PC-3 (cell line): ENCODE measurements around the gene SEMA3F. TPM values are rescaled to one million over a fixed set of nuclear protein-coding genes. Genes with fewer than 3 reads are reported as not detected.

Experiments
- ATAC-seq: fragments of 200-7000 bp; cut with Tn5 transposase; 2 replicates; pipeline ENCODE4 v1.9.1; 2020; ENCODE audit warnings: mild to moderate bottlenecking, moderate library complexity
- BruUV-seq: library from RNA; stranded (reverse); fragments of 400-500 nt; replicated peaks from 2 replicates; lab custom pipeline; 2021; lab: Mats Ljungman, UMichigan
- CTCF ChIA-PET: fragments of 300-600 bp; sonication (Branson Sonifier 250); formaldehyde crosslinking; loops from one replicate; lab custom pipeline; 2022; ENCODE audit warnings: antibody characterized with exemption; lab: Charles Lee
- POLR2A ChIA-PET: fragments of 300-600 bp; sonication (Branson Sonifier 250); formaldehyde crosslinking; loops from one replicate; lab custom pipeline; 2022; ENCODE audit warnings: antibody characterized with exemption; ENCODE audit not compliant: unreplicated experiment; lab: Charles Lee
- DNase-seq: peaks from one replicate; pipeline ENCODE4 v3.0.0-alpha.2; 2015
- H2AFZ ChIP-seq: fragments of 300-600 bp; sonication (generic); 2 replicates; pipeline ENCODE4 v1.6.0; 2016; ENCODE audit warnings: antibody characterized with exemption, low read length
- H3F3A ChIP-seq: fragments of 300-600 bp; sonication (generic); one replicate; pipeline ENCODE4 v1.6.0; 2017; ENCODE audit warnings: antibody characterized with exemption, low read length, control low read depth, mild to moderate bottlenecking; ENCODE audit not compliant: unreplicated experiment
- H3K27ac ChIP-seq: fragments of 300-600 bp; sonication (generic); 2 replicates; pipeline ENCODE4 v1.5.1; 2016; ENCODE audit warnings: mild to moderate bottlenecking, low read length
- H3K27me3 ChIP-seq: fragments of 300-600 bp; sonication (generic); 2 replicates; pipeline ENCODE4 v1.6.1; 2016; ENCODE audit warnings: low read length, mixed read lengths
- H3K36me3 ChIP-seq: fragments of 300-600 bp; sonication (generic); 2 replicates; pipeline ENCODE4 v1.6.1; 2016; ENCODE audit warnings: low read depth, mixed run types, low read length, mixed read lengths
- H3K4me1 ChIP-seq: fragments of 300-600 bp; sonication (generic); 2 replicates; pipeline ENCODE4 v1.5.1; 2016; ENCODE audit warnings: low read length; ENCODE audit not compliant: insufficient read depth
- H3K4me2 ChIP-seq: fragments of 300-600 bp; sonication (generic); 2 replicates; pipeline ENCODE4 v1.6.0; 2016; ENCODE audit warnings: low read length
- H3K4me3 ChIP-seq: fragments of 300-600 bp; sonication (generic); 2 replicates; pipeline ENCODE4 v1.5.1; 2016; ENCODE audit warnings: mild to moderate bottlenecking, low read length, mixed read lengths
- H3K79me2 ChIP-seq: fragments of 300-600 bp; sonication (generic); 2 replicates; pipeline ENCODE4 v1.6.1; 2017; ENCODE audit warnings: low read length, mixed read lengths
- H3K9ac ChIP-seq: fragments of 300-600 bp; sonication (generic); 2 replicates; pipeline ENCODE4 v1.6.0; 2016; ENCODE audit warnings: mild to moderate bottlenecking, low read length
- H3K9me2 ChIP-seq: fragments of 300-600 bp; sonication (generic); replicated peaks from 2 replicates; pipeline ENCODE4 v1.6.1; 2016; ENCODE audit warnings: mixed run types, low read length, mixed read lengths
- H3K9me3 ChIP-seq: fragments of 300-600 bp; sonication (generic); 2 replicates; pipeline ENCODE4 v1.6.1; 2016; ENCODE audit warnings: low read length, mixed read lengths
- H4K20me1 ChIP-seq: fragments of 300-600 bp; sonication (generic); 2 replicates; pipeline ENCODE4 v1.6.1; 2016; ENCODE audit warnings: low read length, mixed read lengths
- EZH2 ChIP-seq: fragments of 300-600 bp; sonication (generic); IDR thresholded peaks from one replicate; pipeline ENCODE4 v1.6.1; 2017; ENCODE audit warnings: antibody characterized with exemption, mild to moderate bottlenecking, low read length; ENCODE audit not compliant: unreplicated experiment
- EZH2phosphoT487 ChIP-seq: fragments of 300-600 bp; sonication (generic); IDR thresholded peaks from 2 replicates; pipeline ENCODE4 v1.6.1; 2018; ENCODE audit warnings: mild to moderate bottlenecking, antibody characterized with exemption, low read length, borderline replicate concordance
- intact Hi-C: fragments of 100-400 bp; cut with micrococcal nuclease; formaldehyde crosslinking; loops from 2 replicates; pipeline ENCODE4 v1.9.0; 2023
- total RNA-seq: library from RNA; depleted of rRNA; stranded (reverse); fragments of >200 nt; gene quantifications from 2 replicates; pipeline ENCODE4 v1.2.3, GENCODE V29; 2014
- TF ChIP-seq, protein P1 (sequence below): fragments of 300-600 bp; sonication (generic); conservative IDR thresholded peaks from 2 replicates; pipeline ENCODE4 v1.5.1; 2017; ENCODE audit warnings: antibody characterized with exemption, low read depth, mild to moderate bottlenecking, low read length

Gene SEMA3F
- total RNA-seq, 1 experiment from 2014 or later, result 50.5 TPM

DNA sequence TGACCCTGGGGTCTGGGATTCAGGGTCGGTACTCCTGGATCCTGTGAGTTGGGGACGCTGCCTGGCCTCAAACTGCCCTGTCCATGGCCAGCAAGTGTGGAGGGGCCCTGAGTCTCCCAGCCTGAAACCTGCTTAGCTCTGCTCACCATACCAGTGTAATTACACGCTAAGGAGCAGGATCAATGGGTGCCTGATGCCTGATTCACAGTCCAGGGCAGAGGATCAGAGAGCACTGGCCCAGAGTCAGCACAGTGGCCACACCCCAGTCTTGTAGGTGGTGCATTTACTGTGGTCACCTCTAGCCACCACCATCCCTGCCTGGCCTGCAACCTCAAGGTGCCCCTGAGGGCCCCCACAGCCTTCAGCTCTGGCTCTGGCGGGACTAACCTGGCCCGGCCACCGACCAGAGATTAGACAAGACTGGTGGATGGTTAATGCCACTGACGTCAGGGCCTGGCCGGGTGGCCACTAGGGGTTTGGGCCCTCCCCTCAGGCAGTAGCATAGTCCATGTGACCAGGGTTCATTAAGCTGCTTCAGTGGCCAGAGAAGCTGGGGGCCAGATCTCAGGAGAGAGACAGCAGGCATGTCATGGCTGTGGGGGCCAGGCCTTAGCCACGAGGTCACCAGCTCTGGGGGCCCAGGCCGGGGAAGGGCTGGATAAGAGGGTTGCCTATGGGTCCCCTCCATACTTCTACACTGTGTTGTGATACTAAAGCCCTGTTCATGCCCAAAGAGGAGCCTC lies 46.6 kb downstream of the SEMA3F start:
- intact Hi-C loops, result no loop called here
- ATAC-seq, result peak; percentile 27; the same call in 1 of the 2 replicates
- Histone ChIP-seq H3K4me1 (no peaks in the 10 kb centered on the region), H3F3A (no peaks in the 10 kb centered on the region), H3K4me3 (no peak overlapping the region), H3K27me3 (0 out of 2 replicates have a peak, but pooled peaks cover 10% of the 10 kb centered on the region), H2AFZ (no peak overlapping the region), H4K20me1 (no peaks in the 10 kb centered on the region), H3K36me3 (no peaks in the 10 kb centered on the region), H3K27ac (no peak overlapping the region), H3K9me2 (no peaks in the 10 kb centered on the region), H3K79me2 (no peaks in the 10 kb centered on the region), H3K9ac (no peak overlapping the region), H3K4me2 (no peak overlapping the region), H3K9me3 (no peaks in the 10 kb centered on the region)
- POLR2A ChIA-PET, result no interaction called here
- TF ChIP-seq EZH2phosphoT487 (no peak), EZH2 (no peak)
- TF ChIP-seq, protein P1, sequence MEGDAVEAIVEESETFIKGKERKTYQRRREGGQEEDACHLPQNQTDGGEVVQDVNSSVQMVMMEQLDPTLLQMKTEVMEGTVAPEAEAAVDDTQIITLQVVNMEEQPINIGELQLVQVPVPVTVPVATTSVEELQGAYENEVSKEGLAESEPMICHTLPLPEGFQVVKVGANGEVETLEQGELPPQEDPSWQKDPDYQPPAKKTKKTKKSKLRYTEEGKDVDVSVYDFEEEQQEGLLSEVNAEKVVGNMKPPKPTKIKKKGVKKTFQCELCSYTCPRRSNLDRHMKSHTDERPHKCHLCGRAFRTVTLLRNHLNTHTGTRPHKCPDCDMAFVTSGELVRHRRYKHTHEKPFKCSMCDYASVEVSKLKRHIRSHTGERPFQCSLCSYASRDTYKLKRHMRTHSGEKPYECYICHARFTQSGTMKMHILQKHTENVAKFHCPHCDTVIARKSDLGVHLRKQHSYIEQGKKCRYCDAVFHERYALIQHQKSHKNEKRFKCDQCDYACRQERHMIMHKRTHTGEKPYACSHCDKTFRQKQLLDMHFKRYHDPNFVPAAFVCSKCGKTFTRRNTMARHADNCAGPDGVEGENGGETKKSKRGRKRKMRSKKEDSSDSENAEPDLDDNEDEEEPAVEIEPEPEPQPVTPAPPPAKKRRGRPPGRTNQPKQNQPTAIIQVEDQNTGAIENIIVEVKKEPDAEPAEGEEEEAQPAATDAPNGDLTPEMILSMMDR, result no peak
- CTCF ChIA-PET, result no interaction called here
- DNase-seq, result no peak
- BruUV-seq, result no TSS peak

DNA sequence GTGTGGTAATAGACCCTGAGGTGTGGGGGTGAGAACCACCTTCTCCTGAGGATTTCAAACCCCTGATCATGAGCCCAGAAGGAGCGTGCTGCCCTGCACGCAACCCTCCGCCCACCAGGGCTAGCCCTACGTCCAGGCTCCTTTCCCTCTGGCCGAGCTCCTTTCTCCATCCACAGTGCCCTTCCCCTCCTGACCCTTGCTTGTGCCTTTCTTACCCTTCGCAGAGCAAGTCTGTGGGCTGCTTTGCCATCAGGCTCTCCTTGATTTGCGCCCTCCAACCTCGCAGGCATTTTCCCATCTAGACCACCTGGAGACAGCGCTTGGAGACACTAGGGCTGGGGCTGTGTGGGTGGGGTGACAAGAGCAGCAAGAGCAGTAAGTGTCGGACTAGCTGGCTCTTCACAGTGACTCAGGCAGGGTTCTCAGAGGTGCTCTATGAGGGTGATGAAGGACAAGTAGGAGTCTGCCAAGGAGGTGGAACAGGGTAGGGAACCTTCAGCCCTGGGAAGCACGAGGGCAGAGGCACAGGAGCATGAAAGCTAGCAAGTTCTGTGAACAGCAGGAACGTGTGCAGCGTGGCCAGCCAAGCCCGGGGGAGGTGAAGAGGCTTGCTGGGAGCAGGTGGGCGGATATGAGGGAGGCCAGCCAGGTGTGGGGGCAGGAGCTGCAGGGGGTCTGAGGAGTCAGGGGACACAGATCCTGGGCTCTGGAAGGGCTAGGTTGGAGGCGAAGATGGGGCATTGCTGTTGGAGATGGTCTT lies 47.4 kb downstream of the SEMA3F start:
- Histone ChIP-seq H3K27ac (no peak overlapping the region), H3K4me3 (no peak overlapping the region), H3K27me3 (0 out of 2 replicates have a peak, but pooled peaks cover 10% of the 10 kb centered on the region), H3K36me3 (no peaks in the 10 kb centered on the region), H3K9me3 (no peaks in the 10 kb centered on the region), H2AFZ (no peak overlapping the region), H3K9me2 (no peaks in the 10 kb centered on the region), H3K4me1 (no peaks in the 10 kb centered on the region), H3K9ac (no peak overlapping the region), H4K20me1 (no peaks in the 10 kb centered on the region), H3F3A (no peaks in the 10 kb centered on the region), H3K79me2 (no peaks in the 10 kb centered on the region), H3K4me2 (no peak overlapping the region)
- ChIA-PET CTCF (no interaction called here), POLR2A (no interaction called here)
- no peak for ATAC-seq
- intact Hi-C loops, result no loop called here
- DNase-seq, result no peak
- no TSS peak for BruUV-seq
- TF ChIP-seq EZH2phosphoT487 (no peak), EZH2 (no peak)
- TF ChIP-seq, protein P1, result no peak
